HFF-Myc (cell line): ENCODE results near the gene PDIA3.

Source experiments
- DNase-seq: peaks from one replicate; pipeline ENCODE4 v3.0.0-alpha.2; 2011; ENCODE audit warnings: low read depth; ENCODE audit errors: extremely low read depth
- H3K4me3 ChIP-seq: replicated peaks from 2 replicates; pipeline ENCODE4 v1.5.1; 2011; ENCODE audit warnings: low read depth, mild to moderate bottlenecking, control low read depth, low read length
- TF ChIP-seq, protein P1 (sequence below): IDR thresholded peaks from 2 replicates; pipeline ENCODE4 v1.5.1; 2012; ENCODE audit warnings: mild to moderate bottlenecking, low read depth, low read length, control low read depth; ENCODE audit errors: missing control alignments

PDIA3 gene

DNA sequence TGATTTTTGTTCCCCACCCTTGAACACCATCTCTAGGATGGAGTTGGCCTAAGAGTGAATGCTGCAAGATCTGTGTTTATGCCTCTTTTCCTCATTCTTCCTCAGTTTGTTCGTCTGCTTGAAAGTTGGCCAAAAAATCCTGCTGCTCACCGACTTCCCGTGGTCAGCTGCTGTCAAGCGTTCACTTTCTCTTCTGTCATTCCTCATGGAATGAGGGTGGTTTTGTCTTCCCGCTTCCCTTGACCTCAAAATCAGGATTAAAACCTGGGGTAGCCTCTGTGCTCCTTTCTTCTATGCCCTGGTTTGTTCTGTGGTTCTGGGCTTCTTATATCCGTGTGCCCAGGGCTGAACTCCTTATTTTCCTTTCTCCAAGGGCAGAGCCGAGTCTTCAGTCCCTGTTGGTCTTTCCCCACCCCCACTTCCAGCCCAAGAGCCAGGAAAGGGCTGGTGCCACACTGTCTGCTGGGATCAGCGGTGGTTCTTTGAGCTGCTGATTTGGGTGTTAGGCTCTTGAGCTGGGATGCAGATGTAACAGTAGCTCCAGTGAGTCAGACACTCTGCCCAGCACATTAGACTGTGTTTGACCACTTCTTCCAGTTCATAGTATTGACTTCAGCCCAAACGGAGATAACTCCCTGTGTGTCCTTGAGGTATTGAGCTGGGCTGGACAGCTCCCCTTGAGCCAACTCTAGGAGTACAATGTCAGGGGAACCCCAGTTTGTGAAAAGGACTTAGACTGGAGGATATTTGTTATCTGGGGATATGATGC lies 48.2 kb downstream of the PDIA3 start:
- TF ChIP-seq, protein P1, sequence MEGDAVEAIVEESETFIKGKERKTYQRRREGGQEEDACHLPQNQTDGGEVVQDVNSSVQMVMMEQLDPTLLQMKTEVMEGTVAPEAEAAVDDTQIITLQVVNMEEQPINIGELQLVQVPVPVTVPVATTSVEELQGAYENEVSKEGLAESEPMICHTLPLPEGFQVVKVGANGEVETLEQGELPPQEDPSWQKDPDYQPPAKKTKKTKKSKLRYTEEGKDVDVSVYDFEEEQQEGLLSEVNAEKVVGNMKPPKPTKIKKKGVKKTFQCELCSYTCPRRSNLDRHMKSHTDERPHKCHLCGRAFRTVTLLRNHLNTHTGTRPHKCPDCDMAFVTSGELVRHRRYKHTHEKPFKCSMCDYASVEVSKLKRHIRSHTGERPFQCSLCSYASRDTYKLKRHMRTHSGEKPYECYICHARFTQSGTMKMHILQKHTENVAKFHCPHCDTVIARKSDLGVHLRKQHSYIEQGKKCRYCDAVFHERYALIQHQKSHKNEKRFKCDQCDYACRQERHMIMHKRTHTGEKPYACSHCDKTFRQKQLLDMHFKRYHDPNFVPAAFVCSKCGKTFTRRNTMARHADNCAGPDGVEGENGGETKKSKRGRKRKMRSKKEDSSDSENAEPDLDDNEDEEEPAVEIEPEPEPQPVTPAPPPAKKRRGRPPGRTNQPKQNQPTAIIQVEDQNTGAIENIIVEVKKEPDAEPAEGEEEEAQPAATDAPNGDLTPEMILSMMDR, result no peak
- no peak for DNase-seq

DNA sequence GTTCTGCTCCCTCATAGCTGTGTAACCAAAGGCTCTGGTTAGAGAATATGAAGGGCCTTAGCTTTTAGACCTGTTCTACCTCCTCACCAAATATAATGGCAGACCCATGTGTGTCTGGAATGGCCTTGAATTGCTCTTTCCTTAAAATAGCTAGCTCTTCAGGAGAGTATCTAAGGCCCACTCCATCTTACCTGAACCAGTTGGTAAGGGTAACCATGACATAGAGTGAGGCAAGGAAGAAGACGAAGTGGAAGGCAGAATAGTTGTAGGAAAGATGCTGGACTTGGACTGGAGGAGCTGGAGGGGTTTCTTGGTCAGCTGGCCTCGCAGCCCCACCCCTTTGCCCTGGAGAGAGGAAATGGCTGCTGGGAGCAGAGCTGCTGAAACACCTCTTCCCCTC lies 49.0 kb downstream of the PDIA3 start:
- H3K4me3 ChIP-seq, result no peak overlapping the region
- no peak for DNase-seq
- TF ChIP-seq, protein P1, result no peak

More for the DNA sequence above, 48.2 kb downstream of the PDIA3 start:
- peak overlapping the region; percentile 83 for H3K4me3 ChIP-seq

DNA sequence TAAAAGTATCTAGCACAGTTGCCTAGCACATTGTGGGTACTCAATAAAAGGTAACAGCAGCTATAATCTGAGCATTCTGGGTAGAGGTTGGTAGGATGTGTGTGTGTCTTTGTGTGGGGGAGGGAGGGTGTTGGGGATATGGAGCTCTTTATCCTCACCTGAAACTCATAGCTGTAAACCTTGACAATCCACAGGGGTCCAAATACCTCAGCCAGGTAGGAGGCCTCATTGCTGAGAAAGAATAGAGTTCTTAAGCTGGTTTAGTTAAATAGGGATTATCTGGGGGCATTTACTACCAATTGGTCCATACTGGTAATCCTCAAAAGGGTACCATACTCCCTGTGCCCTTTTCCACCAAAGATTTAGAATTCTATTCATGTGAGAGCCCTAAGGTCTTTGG lies 49.8 kb downstream of the PDIA3 start:
- no peak overlapping the region for H3K4me3 ChIP-seq
- DNase-seq, result no peak
- TF ChIP-seq, protein P1, result no peak

DNA sequence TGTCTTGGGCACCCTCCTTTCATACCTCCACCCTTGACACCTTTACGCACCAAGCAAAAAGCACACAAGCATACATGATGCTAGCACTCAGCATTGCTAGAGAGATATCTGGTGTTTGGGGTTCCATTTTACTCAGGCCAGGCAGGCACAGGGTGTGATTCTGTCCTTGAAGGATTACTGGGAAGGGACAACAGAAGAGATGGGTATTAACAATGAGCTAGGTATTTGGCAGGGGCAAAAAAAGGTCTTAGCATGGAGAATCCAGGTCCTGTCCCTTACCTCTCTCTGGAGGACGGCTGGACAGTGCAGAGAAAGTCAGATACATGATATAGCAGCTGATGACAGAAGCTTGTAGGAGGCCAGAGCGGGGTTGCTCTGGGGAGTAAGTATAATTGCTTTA lies 50.3 kb downstream of the PDIA3 start:
- TF ChIP-seq, protein P1, result no peak
- no peak for DNase-seq
- no peak overlapping the region for H3K4me3 ChIP-seq

DNA sequence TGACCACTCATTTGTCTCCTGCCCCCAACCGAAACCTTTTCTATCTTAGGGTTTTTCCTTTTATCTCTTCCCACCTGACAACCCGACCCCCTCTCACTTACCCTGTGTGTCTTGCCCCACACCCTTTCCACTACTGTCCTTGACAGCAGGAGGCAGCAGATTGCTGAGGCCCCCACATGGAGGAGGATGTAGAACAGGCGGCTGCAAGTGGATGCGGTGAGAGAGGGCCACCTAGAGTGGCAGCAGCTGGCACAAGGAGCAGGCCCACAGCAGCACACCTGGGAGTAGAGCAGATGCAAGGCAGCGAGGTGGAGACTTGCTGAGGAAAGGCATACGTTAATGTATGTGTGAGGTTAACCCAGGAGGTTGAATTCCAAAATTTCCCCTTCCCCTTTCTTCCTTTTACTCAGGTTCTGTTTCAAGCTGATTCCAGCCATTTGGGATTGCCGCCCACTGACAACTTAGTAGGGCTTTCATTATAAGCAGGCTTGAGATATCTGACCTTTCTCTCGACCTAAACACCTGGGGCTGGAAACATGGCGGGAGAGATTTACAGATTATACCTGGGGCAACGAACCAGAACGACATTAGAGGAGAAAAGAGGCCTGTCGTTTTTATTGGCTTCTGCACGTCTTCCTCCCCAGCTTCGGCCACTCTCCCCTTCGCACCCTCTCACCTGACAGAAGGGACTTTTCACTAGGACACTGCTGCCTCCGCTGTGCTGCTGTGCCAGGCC lies 53.1 kb downstream of the PDIA3 start:
- H3K4me3 ChIP-seq, result no peak overlapping the region
- TF ChIP-seq, protein P1, result no peak
- no peak for DNase-seq

DNA sequence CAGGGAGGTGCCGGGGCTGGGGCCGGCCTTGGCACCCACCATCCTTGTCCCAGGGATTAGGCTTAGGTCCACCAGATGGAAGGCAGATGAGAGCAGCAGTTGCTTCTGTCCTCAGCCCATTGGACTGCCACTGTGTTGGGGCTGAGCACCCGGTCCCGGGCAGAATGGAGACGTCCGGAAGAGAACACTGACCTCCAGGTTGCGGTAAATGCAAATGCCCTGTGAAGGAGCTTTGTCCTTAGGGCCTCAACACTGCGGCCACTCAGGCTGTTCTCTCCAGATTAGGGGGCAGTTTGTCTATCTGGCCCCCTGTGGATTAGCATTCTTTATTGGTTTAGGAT lies 53.7 kb downstream of the PDIA3 start, which contains the start of gene SERINC4:
SERINC4 (minus strand) TSS at position 276 of the 341 bp plus-strand sequence; CDS start at position 42, 234 bp downstream.
- H3K4me3 ChIP-seq, result peak within 1 kb of the TSS; percentile 96
- no peak for DNase-seq
- TF ChIP-seq, protein P1, result no peak
